CD14-positive monocyte (primary cell): ENCODE results near the gene CCNG2. TPM values are rescaled to one million over a fixed set of nuclear protein-coding genes. Genes with fewer than 3 reads are reported as not detected.
A peak's percentile ranks its signal among the peaks of the same experiment; 100 is the strongest.

Source experiments
- DNase-seq, 3 donors: peaks; one replicate each; pipeline ENCODE4 v3.0.0-alpha.2; 2011 to 2022
- H2AFZ ChIP-seq: 2 replicates; pipeline ENCODE4 v1.6.0; 2012; ENCODE audit warnings: mild to moderate bottlenecking, low read depth, low read length, inconsistent platforms; ENCODE audit not compliant: insufficient read depth, poor library complexity, severe bottlenecking
- H3K27ac ChIP-seq, 2 donors: 1 replicate in 1 of 2; 2 replicates in 1 of 2; pipeline ENCODE4 v1.5.1; 2012 to 2013; ENCODE audit warnings: low read length in 2 of 2, control low read depth in 1 of 2, inconsistent platforms in 1 of 2, low read depth in 1 of 2, mild to moderate bottlenecking in 1 of 2
- H3K27me3 ChIP-seq, 2 donors: one replicate each; pipeline versions ENCODE4 v1.6.0 to v1.6.1; 2011 to 2013; ENCODE audit warnings: low read length in 2 of 2; ENCODE audit not compliant: control insufficient read depth in 2 of 2, insufficient read depth in 2 of 2
- H3K36me3 ChIP-seq, 2 donors: replicated peaks in 1 of 2; 1 replicate in 1 of 2; 2 replicates in 1 of 2; pipeline versions ENCODE4 v1.5.1 to v1.6.1; 2012 to 2013; ENCODE audit warnings: low read length in 2 of 2, control low read depth in 1 of 2, inconsistent platforms in 1 of 2, mild to moderate bottlenecking in 1 of 2; ENCODE audit not compliant: insufficient read depth in 2 of 2, control insufficient read depth in 1 of 2
- H3K4me1 ChIP-seq, 2 donors: 1 replicate in 1 of 2; 2 replicates in 1 of 2; pipeline versions ENCODE4 v1.5.1 to v1.6.1; 2012 to 2013; ENCODE audit warnings: low read length in 2 of 2, control low read depth in 1 of 2, inconsistent platforms in 1 of 2, mild to moderate bottlenecking in 1 of 2, moderate library complexity in 1 of 2; ENCODE audit not compliant: insufficient read depth in 2 of 2, control insufficient read depth in 1 of 2
- H3K4me2 ChIP-seq: replicated peaks from 2 replicates; pipeline ENCODE3; 2012; ENCODE audit warnings: low read length, moderate library complexity, mild to moderate bottlenecking; ENCODE audit not compliant: poor library complexity, severe bottlenecking; ENCODE audit errors: extremely low read depth
- H3K4me3 ChIP-seq, 3 experiments: fragments of 200-600 bp in 1 of 3; sonication (generic) in 1 of 3; replicated peaks in 1 of 3; 1 replicate in 2 of 3; 2 replicates in 1 of 3; pipeline ENCODE4 v1.5.1; 2011 to 2013; ENCODE audit warnings: low read length in 3 of 3, mild to moderate bottlenecking in 3 of 3, control low read depth in 2 of 3, low read depth in 2 of 3, inconsistent platforms in 1 of 3, moderate library complexity in 1 of 3
- H3K79me2 ChIP-seq: 2 replicates; pipeline ENCODE4 v1.6.0; 2012; ENCODE audit warnings: mild to moderate bottlenecking, control low read depth, inconsistent platforms, low read length, moderate library complexity; ENCODE audit not compliant: insufficient read depth
- H3K9ac ChIP-seq: 2 replicates; pipeline ENCODE4 v1.6.0; 2017; ENCODE audit warnings: low read length, mild to moderate bottlenecking; ENCODE audit not compliant: insufficient read depth, poor library complexity, severe bottlenecking
- H3K9me3 ChIP-seq, 2 donors: replicated peaks in 1 of 2; 1 replicate in 1 of 2; 2 replicates in 1 of 2; pipeline versions ENCODE4 v1.5.1 to v1.6.1; 2012 to 2013; ENCODE audit warnings: low read length in 2 of 2, control low read depth in 1 of 2; ENCODE audit not compliant: control insufficient read depth in 1 of 2, insufficient read depth in 1 of 2
- H4K20me1 ChIP-seq: 2 replicates; pipeline ENCODE4 v1.6.0; 2012; ENCODE audit warnings: mild to moderate bottlenecking, low read length, control low read depth, moderate library complexity; ENCODE audit not compliant: insufficient read depth
- H3K27ac Mint-ChIP-seq, 7 donors: one replicate each; pipeline ENCODE4 v1.8.0; 2020; ENCODE audit warnings: mild to moderate bottlenecking in 7 of 7, mixed read lengths in 7 of 7, moderate library complexity in 6 of 7, inconsistent platforms in 2 of 7
- H3K27me3 Mint-ChIP-seq, 3 donors: one replicate each; pipeline ENCODE4 v1.8.0; 2021 to 2022; ENCODE audit warnings: low read depth in 3 of 3, mild to moderate bottlenecking in 3 of 3, mixed read lengths in 3 of 3, moderate library complexity in 3 of 3, inconsistent platforms in 1 of 3
- H3K36me3 Mint-ChIP-seq, 2 donors: one replicate each; pipeline ENCODE4 v1.8.0; 2020; ENCODE audit warnings: mixed read lengths in 2 of 2, inconsistent platforms in 1 of 2, mild to moderate bottlenecking in 1 of 2
- H3K4me1 Mint-ChIP-seq: one replicate; pipeline ENCODE4 v1.8.0; 2020; ENCODE audit warnings: mild to moderate bottlenecking, mixed read lengths
- H3K4me3 Mint-ChIP-seq, 2 donors: one replicate each; pipeline ENCODE4 v1.8.0; 2020; ENCODE audit warnings: mild to moderate bottlenecking in 2 of 2, mixed read lengths in 2 of 2, moderate library complexity in 1 of 2
- H3K9me3 Mint-ChIP-seq, 7 donors: one replicate each; pipeline ENCODE4 v1.8.0; 2020 to 2022; ENCODE audit warnings: mixed read lengths in 7 of 7, mild to moderate bottlenecking in 6 of 7, moderate library complexity in 6 of 7, inconsistent platforms in 2 of 7
- WGBS: methylation state at CpG from one replicate; pipeline ENCODE4 v1.1.5; 2013; ENCODE audit warnings: missing lambda C conversion rate; ENCODE audit not compliant: insufficient coverage; 5-methylcytosine and 5-hydroxymethylcytosine counted together
- intact Hi-C, 2 donors: fragments of 100-400 bp; cut with micrococcal nuclease; formaldehyde crosslinking; loops; one replicate each; pipeline versions ENCODE4 v1.15.0 to v1.15.1; 2023
- polyA plus RNA-seq, 3 donors: library from polyadenylated mRNA; depleted of rRNA in 1 of 3; unstranded in 2 of 3; stranded (reverse) in 1 of 3; fragments of 300-500 nt in 2 of 3; fragments of >200 nt in 1 of 3; fragmentation: Illumina TruSeq in 2 of 3; gene quantifications; 1 replicate in 2 of 3; 2 replicates in 1 of 3; pipeline ENCODE4 v1.2.3, GENCODE V29; 2012 to 2021
- TF ChIP-seq, protein P1 (sequence below): fragments of 200-600 bp; IDR thresholded peaks from one replicate; pipeline ENCODE4 v1.8.0; 2022; ENCODE audit warnings: antibody characterized with exemption, mild to moderate bottlenecking

Gene CCNG2
- polyA plus RNA-seq, 3 donors: 17.6 to 26.4 (median 23.3) TPM

DNA sequence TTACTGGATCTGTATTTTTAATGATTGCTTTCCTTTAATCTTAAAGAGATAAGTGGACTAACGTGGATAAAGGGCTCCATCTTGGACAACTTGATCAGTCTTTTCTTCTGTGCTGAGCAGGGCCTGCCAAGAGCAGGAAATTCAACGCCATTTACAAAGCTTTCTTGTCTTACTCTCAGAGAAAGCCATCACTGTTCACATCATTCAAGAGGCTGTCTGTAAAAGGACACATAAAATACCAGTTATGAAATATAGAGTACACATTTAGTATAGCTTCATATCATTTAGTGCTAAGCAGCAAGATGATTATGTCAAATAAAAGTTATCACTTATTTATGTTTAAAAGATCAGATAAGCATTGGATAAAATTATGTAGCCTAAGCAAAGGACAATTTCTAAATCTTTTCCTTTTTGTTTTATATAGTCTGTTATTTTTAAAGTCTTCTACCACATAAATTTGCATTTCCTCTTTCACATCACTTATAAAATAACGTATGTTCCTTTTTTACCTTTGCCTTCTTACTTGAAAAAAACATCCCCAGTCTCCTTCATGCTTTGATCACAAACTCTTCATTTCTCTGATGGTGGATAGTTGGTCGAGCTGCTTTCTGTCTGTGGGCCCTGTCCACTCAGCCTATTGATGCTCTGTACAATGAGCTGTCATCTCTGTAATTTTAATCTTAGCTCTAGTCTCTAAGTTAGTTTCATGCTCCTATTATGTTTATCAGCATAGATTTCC lies 2.1 kb upstream of the CCNG2 start:
- Histone ChIP-seq H3K4me2 (peak overlapping the region; percentile 16), H3K9ac (no peak overlapping the region), H2AFZ (peak overlapping the region; percentile 55), H4K20me1 (peaks cover 20% of the 10 kb centered on the region), H3K27ac (peak overlapping the region in 1 of 2 donors; percentile 38), H3K4me1 (peaks cover 49 to 55% of the 10 kb centered on the region in 2 donors), H3K4me3 (no peak overlapping the region), H3K79me2 (peaks cover 30% of the 10 kb centered on the region), H3K36me3 (peaks cover 10 to 14% of the 10 kb centered on the region in 2 donors), H3K9me3 (no peaks in the 10 kb centered on the region), H3K27me3 (no peaks in the 10 kb centered on the region)
- no CpG with 5 or more reads among the region's 4 CpGs for WGBS
- Mint-ChIP-seq H3K36me3 (peaks cover 4 to 7% of the 10 kb centered on the region in 2 donors), H3K27me3 (no peaks in the 10 kb centered on the region), H3K9me3 (no peaks in the 10 kb centered on the region), H3K4me3 (no peak overlapping the region), H3K27ac (peak overlapping the region in 5 of 7 donors; percentile 1 to 76 (median 50)), H3K4me1 (peaks cover 50% of the 10 kb centered on the region)
- DNase-seq: no peak
- intact Hi-C loops: loop anchor here (5.0 to 10.0 kb wide), 4 partner anchors 37 to 940 kb away; partner anchors contain the start of genes CCNI (in 1 of the 2) and SCARB2 (in 1 of the 2)
- TF ChIP-seq, protein P1, sequence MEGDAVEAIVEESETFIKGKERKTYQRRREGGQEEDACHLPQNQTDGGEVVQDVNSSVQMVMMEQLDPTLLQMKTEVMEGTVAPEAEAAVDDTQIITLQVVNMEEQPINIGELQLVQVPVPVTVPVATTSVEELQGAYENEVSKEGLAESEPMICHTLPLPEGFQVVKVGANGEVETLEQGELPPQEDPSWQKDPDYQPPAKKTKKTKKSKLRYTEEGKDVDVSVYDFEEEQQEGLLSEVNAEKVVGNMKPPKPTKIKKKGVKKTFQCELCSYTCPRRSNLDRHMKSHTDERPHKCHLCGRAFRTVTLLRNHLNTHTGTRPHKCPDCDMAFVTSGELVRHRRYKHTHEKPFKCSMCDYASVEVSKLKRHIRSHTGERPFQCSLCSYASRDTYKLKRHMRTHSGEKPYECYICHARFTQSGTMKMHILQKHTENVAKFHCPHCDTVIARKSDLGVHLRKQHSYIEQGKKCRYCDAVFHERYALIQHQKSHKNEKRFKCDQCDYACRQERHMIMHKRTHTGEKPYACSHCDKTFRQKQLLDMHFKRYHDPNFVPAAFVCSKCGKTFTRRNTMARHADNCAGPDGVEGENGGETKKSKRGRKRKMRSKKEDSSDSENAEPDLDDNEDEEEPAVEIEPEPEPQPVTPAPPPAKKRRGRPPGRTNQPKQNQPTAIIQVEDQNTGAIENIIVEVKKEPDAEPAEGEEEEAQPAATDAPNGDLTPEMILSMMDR: no peak

DNA sequence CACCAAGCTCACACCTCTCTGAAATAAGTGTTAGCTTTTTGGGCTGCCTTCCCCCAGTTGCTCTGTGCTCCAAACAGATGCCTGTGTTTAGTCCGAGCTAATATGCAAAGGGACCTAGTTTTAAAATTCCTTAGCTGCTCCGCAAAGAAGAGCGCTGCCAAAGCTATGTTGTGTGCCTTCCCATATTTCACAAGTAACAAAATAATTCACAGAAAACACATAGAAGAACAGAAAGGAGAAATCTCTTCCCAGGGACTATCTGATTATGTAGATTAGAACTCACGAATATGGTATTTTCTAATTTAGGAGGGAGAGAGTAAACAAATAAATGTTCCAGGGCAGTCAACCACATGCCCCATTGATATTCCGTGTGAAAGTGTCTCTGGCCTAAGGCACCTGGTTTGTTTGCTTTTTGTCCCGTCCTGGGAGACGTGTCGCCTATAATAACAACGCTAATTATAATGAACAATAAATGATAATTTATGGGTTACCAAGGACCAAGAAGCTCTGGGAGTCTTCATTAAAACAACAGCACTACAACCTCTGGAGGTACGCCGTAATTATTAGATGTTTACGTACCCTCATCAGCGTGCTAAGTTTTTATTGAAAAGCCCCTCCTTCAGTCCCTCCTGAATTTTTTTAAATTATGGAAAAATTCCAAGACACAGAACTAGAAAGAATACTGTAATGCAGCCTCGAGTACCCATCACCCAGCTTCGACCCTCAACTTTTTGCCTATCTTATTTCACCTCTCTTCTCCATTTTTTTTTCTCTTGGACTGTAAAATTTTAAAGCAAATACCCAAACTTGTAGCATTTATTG lies 1.2 kb upstream of the CCNG2 start:
- Histone ChIP-seq H4K20me1 (peaks cover 27% of the 10 kb centered on the region), H3K9ac (no peak overlapping the region), H3K27ac (peak overlapping the region in 1 of 2 donors; percentile 86), H3K27me3 (no peaks in the 10 kb centered on the region), H3K36me3 (peaks cover 18 to 23% of the 10 kb centered on the region in 2 donors), H3K4me3 (peak overlapping the region; percentile 34 to 100 (median 95)), H3K79me2 (peaks cover 38% of the 10 kb centered on the region), H3K9me3 (no peaks in the 10 kb centered on the region), H3K4me1 (peaks cover 49 to 55% of the 10 kb centered on the region in 2 donors), H2AFZ (peak overlapping the region; percentile 88), H3K4me2 (peak overlapping the region; percentile 87)
- peaks cover 50% of the 10 kb centered on the region for H3K4me1 Mint-ChIP-seq
- no peak for DNase-seq
- H3K36me3 Mint-ChIP-seq: peaks cover 11 to 12% of the 10 kb centered on the region in 2 donors
- intact Hi-C loops: loop anchor here (2.0 to 10.0 kb wide), 5 partner anchors 36 to 941 kb away; partner anchors contain the start of genes CCNI (in 1 of the 2) and SCARB2 (in 1 of the 2)
- H3K27me3 Mint-ChIP-seq: no peaks in the 10 kb centered on the region
- no peaks in the 10 kb centered on the region for H3K9me3 Mint-ChIP-seq
- H3K27ac Mint-ChIP-seq: peak overlapping the region in 5 of 7 donors; percentile 85 to 100 (median 97)
- H3K4me3 Mint-ChIP-seq: peak overlapping the region; percentile 99
- TF ChIP-seq, protein P1: no peak
- WGBS: 90% methylated on average over 4 of the region's 15 CpGs
